ENCODE data around the gene POLR1A.

The POLR1A gene

DNA sequence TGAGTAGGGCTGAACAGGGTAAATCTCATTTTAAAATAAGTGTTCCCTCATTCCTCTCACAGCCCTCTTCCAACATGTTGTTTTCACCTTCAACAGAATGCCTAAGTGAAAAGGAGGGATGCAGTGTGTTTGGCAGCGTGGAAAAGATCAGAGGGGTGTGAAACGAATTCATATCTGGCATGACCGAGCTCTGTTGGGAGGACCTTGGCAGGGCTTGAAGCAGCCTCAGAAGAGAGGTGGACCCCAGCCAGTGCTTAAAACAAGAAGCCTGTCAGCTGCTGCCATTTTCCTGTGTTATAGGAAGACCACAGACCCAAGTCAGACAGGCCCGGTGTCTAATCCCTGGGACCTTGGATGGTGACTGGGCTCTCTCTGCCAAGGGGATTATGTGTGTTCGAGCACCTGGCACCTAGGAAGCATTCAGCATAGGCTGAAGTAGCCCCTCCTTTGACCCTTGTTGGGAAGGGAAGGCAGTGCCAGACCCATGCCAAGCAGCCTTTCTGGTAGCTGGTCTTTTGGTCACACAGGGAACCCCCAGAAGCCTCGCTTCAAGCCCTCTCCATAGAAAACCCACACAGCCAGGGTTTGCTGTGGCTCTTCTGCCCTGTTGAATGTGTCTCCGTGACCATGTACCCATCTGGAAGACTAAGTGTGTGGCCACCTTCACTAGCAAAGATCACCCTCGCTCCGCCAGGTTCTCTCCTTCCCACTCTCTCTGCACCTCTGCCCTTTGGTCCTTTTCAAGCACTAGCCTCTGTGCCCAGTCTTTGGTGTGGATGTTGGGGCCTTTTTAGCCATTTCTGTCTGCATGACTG is 129.4 kb downstream of the POLR1A start:
- H3K79me2 ChIP-seq (ENCODE audit: insufficient read depth, low read length) = no peaks in the 10 kb centered on the region
- no peak for TF ChIP-seq EZH2 (IDR thresholded peaks at IDR 0.05; ENCODE audit: borderline replicate concordance, low read depth, low read length, severe bottlenecking)
- TF ChIP-seq, protein P1, sequence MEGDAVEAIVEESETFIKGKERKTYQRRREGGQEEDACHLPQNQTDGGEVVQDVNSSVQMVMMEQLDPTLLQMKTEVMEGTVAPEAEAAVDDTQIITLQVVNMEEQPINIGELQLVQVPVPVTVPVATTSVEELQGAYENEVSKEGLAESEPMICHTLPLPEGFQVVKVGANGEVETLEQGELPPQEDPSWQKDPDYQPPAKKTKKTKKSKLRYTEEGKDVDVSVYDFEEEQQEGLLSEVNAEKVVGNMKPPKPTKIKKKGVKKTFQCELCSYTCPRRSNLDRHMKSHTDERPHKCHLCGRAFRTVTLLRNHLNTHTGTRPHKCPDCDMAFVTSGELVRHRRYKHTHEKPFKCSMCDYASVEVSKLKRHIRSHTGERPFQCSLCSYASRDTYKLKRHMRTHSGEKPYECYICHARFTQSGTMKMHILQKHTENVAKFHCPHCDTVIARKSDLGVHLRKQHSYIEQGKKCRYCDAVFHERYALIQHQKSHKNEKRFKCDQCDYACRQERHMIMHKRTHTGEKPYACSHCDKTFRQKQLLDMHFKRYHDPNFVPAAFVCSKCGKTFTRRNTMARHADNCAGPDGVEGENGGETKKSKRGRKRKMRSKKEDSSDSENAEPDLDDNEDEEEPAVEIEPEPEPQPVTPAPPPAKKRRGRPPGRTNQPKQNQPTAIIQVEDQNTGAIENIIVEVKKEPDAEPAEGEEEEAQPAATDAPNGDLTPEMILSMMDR (IDR thresholded peaks at IDR 0.05; ENCODE audit: borderline replicate concordance, extremely low read depth, low read length, poor library complexity, severe bottlenecking) = no peak
- no peaks in the 10 kb centered on the region for H3K36me3 ChIP-seq (ENCODE audit: insufficient read depth, low read length)
- H3K4me3 ChIP-seq (ENCODE audit: low read depth in 1 of 2, low read length in 2 of 2) = no peak overlapping the region
- H3K4me2 ChIP-seq (ENCODE audit: insufficient read depth, low read length) = no peak overlapping the region
- H3K9ac ChIP-seq (ENCODE audit: low read depth, low read length) = no peak overlapping the region
- H3K27me3 ChIP-seq (ENCODE audit: insufficient read depth, low read length, poor library complexity) = no peaks in the 10 kb centered on the region
- no peak overlapping the region for H3K27ac ChIP-seq (ENCODE audit: low read length)
- no peak overlapping the region for H2AFZ ChIP-seq (ENCODE audit: low read depth, low read length)
- H3K9me3 ChIP-seq (ENCODE audit: insufficient read depth, low read length, severe bottlenecking) = no peaks in the 10 kb centered on the region
- no peaks in the 10 kb centered on the region for H3K4me1 ChIP-seq (ENCODE audit: insufficient read depth, low read length)
- no peak for ATAC-seq (ENCODE audit: insufficient read depth, low read depth)
- DNase-seq = no peak
- H4K20me1 ChIP-seq (ENCODE audit: insufficient read depth, low read length) = no peaks in the 10 kb centered on the region

DNA sequence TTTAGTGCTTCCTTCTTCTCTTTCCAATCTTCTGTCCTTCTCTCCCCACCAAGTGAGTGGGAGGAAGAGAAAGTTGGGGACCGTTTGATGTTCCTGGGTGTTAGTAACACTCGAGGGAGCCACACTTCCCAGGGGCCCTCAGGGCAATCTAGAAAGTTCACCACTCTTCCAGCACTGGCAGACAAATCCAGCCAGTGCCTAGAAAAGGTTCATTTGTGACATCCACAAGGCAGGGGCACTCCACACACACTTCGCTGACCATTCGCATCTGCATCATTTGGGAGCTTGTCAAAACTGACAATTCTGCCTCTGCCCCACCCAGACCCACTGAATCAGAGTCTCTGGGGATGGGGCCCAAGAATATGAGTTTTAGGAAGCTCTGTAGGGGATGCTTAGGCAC is 130.1 kb downstream of the POLR1A start:
- Histone ChIP-seq H3K4me3 (ENCODE audit: low read depth in 1 of 2, low read length in 2 of 2) (no peak overlapping the region), H3K9me3 (ENCODE audit: insufficient read depth, low read length, severe bottlenecking) (no peaks in the 10 kb centered on the region), H3K4me2 (ENCODE audit: insufficient read depth, low read length) (no peak overlapping the region), H2AFZ (ENCODE audit: low read depth, low read length) (no peak overlapping the region), H3K27me3 (ENCODE audit: insufficient read depth, low read length, poor library complexity) (no peaks in the 10 kb centered on the region), H3K9ac (ENCODE audit: low read depth, low read length) (no peak overlapping the region), H3K27ac (ENCODE audit: low read length) (no peak overlapping the region), H3K36me3 (ENCODE audit: insufficient read depth, low read length) (no peaks in the 10 kb centered on the region), H3K79me2 (ENCODE audit: insufficient read depth, low read length) (no peaks in the 10 kb centered on the region), H4K20me1 (ENCODE audit: insufficient read depth, low read length) (no peaks in the 10 kb centered on the region), H3K4me1 (ENCODE audit: insufficient read depth, low read length) (no peaks in the 10 kb centered on the region)
- DNase-seq (no peak), ATAC-seq (ENCODE audit: insufficient read depth, low read depth) (no peak)
- no peak for TF ChIP-seq EZH2 (IDR thresholded peaks at IDR 0.05; ENCODE audit: borderline replicate concordance, low read depth, low read length, severe bottlenecking)
- TF ChIP-seq, protein P1 (IDR thresholded peaks at IDR 0.05; ENCODE audit: borderline replicate concordance, extremely low read depth, low read length, poor library complexity, severe bottlenecking) = no peak

DNA sequence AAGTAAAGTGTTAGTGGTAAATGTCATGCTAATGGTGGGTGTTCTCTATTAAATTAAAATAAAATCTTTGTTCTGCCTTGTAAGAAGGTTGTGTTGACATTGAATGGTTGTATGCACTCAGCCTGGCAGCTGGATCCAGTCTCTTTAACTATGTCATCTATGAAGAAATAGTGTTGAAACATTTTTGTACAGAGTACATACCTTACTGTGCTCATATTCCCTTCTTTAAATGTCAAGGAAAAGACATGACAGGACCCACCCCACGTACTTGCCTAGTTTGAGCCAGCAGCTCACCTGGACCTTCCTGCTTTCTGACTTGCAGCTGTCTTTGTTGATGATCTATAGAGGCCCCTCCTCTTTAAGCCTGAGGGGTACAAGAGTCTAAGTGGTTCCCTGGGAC is 131.3 kb downstream of the POLR1A start:
- Histone ChIP-seq H3K4me2 (ENCODE audit: insufficient read depth, low read length) (no peak overlapping the region), H3K27me3 (ENCODE audit: insufficient read depth, low read length, poor library complexity) (no peaks in the 10 kb centered on the region), H4K20me1 (ENCODE audit: insufficient read depth, low read length) (no peaks in the 10 kb centered on the region), H3K79me2 (ENCODE audit: insufficient read depth, low read length) (no peaks in the 10 kb centered on the region), H3K4me3 (ENCODE audit: low read depth in 1 of 2, low read length in 2 of 2) (no peak overlapping the region), H3K36me3 (ENCODE audit: insufficient read depth, low read length) (no peaks in the 10 kb centered on the region), H2AFZ (ENCODE audit: low read depth, low read length) (no peak overlapping the region), H3K4me1 (ENCODE audit: insufficient read depth, low read length) (no peaks in the 10 kb centered on the region), H3K9me3 (ENCODE audit: insufficient read depth, low read length, severe bottlenecking) (no peaks in the 10 kb centered on the region), H3K9ac (ENCODE audit: low read depth, low read length) (no peak overlapping the region), H3K27ac (ENCODE audit: low read length) (no peak overlapping the region)
- no peak for TF ChIP-seq EZH2 (IDR thresholded peaks at IDR 0.05; ENCODE audit: borderline replicate concordance, low read depth, low read length, severe bottlenecking)
- TF ChIP-seq, protein P1 (IDR thresholded peaks at IDR 0.05; ENCODE audit: borderline replicate concordance, extremely low read depth, low read length, poor library complexity, severe bottlenecking) = no peak
- ATAC-seq (ENCODE audit: insufficient read depth, low read depth) = no peak
- no peak for DNase-seq

All from DND-41 (cell line).